ENCODE results near the gene RASL10B. TPM values are rescaled to one million over a fixed set of nuclear protein-coding genes. Genes with fewer than 3 reads are reported as not detected.

The RASL10B gene
- total and polyA plus RNA-seq, 10 donors, result 0.09 to 0.74 (median 0.29) TPM; not detected in 1

DNA sequence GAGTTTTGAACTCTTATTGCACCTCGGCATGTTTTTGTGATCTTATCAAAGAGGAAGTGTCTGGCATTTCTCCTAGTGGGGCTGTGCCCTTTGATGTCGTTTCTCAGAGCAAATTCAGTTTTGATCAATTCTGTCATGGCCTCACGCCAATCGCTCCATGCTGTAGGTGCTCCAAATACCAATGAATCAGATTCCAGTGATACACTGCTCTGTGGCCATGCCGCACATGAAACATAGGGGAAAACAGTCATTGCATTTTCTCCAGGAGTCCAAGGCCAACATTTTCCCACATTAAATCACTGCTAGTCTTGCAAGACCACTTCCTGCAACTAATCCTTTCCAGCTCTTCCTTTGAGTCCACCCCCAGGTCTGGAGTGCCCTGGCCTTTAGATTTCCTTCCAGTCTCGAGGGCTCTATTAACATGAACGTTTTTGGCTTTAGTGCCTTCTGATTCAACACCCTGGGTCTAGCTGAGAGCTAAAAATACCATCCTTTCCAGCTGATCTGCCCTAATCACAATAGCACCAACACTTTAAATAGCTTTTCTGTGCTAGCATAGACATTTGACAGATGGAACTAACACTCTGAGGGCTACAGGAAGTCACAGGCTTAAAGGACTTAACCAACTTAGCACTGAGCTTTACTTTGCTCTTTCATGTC is 18.2 kb upstream of the RASL10B start:
- Histone ChIP-seq H3K27me3 (replicated peaks in 1 of 7) (no peaks in the 10 kb centered on the region), H3K27ac (peak overlapping the region; percentile 24 to 55 (median 34)), H3K9me3 (no peaks in the 10 kb centered on the region), H3K4me1 (peaks cover 4 to 45% (median 27%) of the 10 kb centered on the region in 6 donors), H3K4me3 (no peak overlapping the region), H3K36me3 (peaks cover 0 to 98% (median 62%) of the 10 kb centered on the region in 6 donors)
- intact Hi-C loops (cut with DNase I; ENCODE audit: low total_unique reads), result no loop called here
- DNase-seq, result no peak
- 28 to 43% (median 39%) methylated on average over 7 of the region's 7 CpGs for WGBS, 5 donors
- TF ChIP-seq, protein P1, sequence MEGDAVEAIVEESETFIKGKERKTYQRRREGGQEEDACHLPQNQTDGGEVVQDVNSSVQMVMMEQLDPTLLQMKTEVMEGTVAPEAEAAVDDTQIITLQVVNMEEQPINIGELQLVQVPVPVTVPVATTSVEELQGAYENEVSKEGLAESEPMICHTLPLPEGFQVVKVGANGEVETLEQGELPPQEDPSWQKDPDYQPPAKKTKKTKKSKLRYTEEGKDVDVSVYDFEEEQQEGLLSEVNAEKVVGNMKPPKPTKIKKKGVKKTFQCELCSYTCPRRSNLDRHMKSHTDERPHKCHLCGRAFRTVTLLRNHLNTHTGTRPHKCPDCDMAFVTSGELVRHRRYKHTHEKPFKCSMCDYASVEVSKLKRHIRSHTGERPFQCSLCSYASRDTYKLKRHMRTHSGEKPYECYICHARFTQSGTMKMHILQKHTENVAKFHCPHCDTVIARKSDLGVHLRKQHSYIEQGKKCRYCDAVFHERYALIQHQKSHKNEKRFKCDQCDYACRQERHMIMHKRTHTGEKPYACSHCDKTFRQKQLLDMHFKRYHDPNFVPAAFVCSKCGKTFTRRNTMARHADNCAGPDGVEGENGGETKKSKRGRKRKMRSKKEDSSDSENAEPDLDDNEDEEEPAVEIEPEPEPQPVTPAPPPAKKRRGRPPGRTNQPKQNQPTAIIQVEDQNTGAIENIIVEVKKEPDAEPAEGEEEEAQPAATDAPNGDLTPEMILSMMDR (IDR thresholded peaks at IDR 0.05 in 8 of 11, conservative IDR thresholded peaks at IDR 0.05 in 3 of 11), result no peak
- TF ChIP-seq POLR2AphosphoS5 (IDR thresholded peaks at IDR 0.05), result peak in 1 of 3 donors; percentile 65

GRCh38 chr17:35714988-35715387 is 16.5 kb upstream of the RASL10B start:
- H3K27me3 ChIP-seq (replicated peaks in 1 of 7), result no peaks in the 10 kb centered on the region
- no peak overlapping the region for H3K27ac ChIP-seq
- peaks cover 0 to 100% (median 65%) of the 10 kb centered on the region in 6 donors for H3K36me3 ChIP-seq
- no peak for DNase-seq
- H3K9me3 ChIP-seq, result no peaks in the 10 kb centered on the region
- H3K4me3 ChIP-seq, result no peak overlapping the region
- peaks cover 4 to 27% (median 19%) of the 10 kb centered on the region in 6 donors for H3K4me1 ChIP-seq
- intact Hi-C loops (cut with DNase I; ENCODE audit: low total_unique reads), result no loop called here
- WGBS, 5 donors, result 93 to 99% (median 96%) methylated on average over 2 of the region's 2 CpGs
- TF ChIP-seq POLR2A (IDR thresholded peaks at IDR 0.05) (no peak), POLR2AphosphoS5 (IDR thresholded peaks at IDR 0.05) (no peak)
- TF ChIP-seq, protein P1 (IDR thresholded peaks at IDR 0.05 in 8 of 11, conservative IDR thresholded peaks at IDR 0.05 in 3 of 11), result no peak

GRCh38 chr17:35715416-35715815 is 16.0 kb upstream of the RASL10B start:
- intact Hi-C loops (cut with DNase I; ENCODE audit: low total_unique reads), result no loop called here
- Histone ChIP-seq H3K27me3 (replicated peaks in 1 of 7) (no peaks in the 10 kb centered on the region), H3K27ac (no peak overlapping the region), H3K4me3 (no peak overlapping the region), H3K9me3 (no peaks in the 10 kb centered on the region), H3K4me1 (peaks cover 4 to 26% (median 19%) of the 10 kb centered on the region in 6 donors), H3K36me3 (peaks cover 0 to 99% (median 61%) of the 10 kb centered on the region in 6 donors)
- TF ChIP-seq, protein P1 (IDR thresholded peaks at IDR 0.05 in 8 of 11, conservative IDR thresholded peaks at IDR 0.05 in 3 of 11), result no peak
- TF ChIP-seq POLR2A (IDR thresholded peaks at IDR 0.05), result no peak
- no peak for TF ChIP-seq POLR2AphosphoS5 (IDR thresholded peaks at IDR 0.05)
- DNase-seq, result no peak

- Histone ChIP-seq H3K4me1 (peaks cover 4 to 26% (median 19%) of the 10 kb centered on the region in 6 donors), H3K9me3 (no peaks in the 10 kb centered on the region), H3K4me3 (no peak overlapping the region), H3K27me3 (replicated peaks in 1 of 7) (no peaks in the 10 kb centered on the region), H3K27ac (no peak overlapping the region), H3K36me3 (peaks cover 0 to 99% (median 57%) of the 10 kb centered on the region in 6 donors)
- WGBS, 5 donors, result 78 to 92% (median 90%) methylated on average over 3 of the region's 3 CpGs
- TF ChIP-seq POLR2A (IDR thresholded peaks at IDR 0.05), result no peak
- no peak for TF ChIP-seq POLR2AphosphoS5 (IDR thresholded peaks at IDR 0.05)
- TF ChIP-seq, protein P1 (IDR thresholded peaks at IDR 0.05 in 8 of 11, conservative IDR thresholded peaks at IDR 0.05 in 3 of 11), result no peak
- intact Hi-C loops (cut with DNase I; ENCODE audit: low total_unique reads), result no loop called here
- no peak for DNase-seq
These were observed 15.3 kb upstream of the RASL10B start for GRCh38 chr17:35716173-35716572.
